GM19351 (cell line): ENCODE data around the gene MOK.
A peak's percentile ranks its signal among the peaks of the same experiment; 100 is the strongest.
"Not testable (repeated sequence)": the region's sequence is repeated elsewhere in the genome, so short reads cannot be mapped to it uniquely, and the experiment has no call there.

Experiments
- ATAC-seq: cut with Tn5 transposase; IDR thresholded peaks from one replicate; pipeline ENCODE4 v1.9.1; 2021; ENCODE audit warnings: mild to moderate bottlenecking, moderate library complexity; ENCODE audit not compliant: unreplicated experiment

MOK gene

GRCh38 chr14:102249041-102249440 lies 55.9 kb downstream of the MOK start:
- no peak for ATAC-seq

DNA sequence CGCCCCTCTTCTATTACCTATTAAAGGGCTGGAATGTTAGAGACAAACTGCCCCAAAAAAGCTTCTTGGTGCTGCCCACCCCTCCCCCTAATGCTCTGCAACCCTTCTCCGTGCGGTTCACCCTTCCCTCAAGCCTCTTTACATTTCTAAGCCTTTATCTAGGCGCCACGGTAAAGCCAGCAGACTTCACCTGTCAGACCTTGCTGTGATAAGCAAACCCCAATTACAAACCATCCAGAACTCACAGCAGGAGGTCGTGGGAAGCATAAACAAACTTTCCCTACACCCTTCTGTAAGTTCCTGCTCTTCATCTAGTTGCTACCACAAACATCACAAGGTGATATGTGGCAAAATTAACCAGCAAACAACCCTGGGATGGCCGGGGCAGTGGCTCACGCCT lies 56.8 kb downstream of the MOK start:
- no peak for ATAC-seq

DNA sequence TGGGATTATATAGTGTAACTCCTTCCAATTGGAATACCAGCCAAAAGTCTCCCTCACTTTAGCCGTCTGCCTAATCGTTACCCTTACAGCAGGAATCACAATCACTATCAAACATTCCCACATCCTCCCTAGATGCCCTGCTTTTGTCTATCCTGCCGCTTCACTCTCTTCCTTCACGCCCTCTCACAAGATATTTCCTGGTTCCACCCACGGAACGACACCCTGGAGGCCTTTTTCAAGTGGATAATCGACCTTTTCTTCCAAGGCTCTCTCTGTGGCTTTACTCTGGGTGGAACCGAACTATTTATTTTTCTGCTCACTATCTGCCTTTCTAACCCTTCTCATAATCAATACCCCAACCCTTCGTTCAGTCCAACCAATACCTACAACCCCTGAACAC lies 58.9 kb downstream of the MOK start:
- no peak for ATAC-seq

DNA sequence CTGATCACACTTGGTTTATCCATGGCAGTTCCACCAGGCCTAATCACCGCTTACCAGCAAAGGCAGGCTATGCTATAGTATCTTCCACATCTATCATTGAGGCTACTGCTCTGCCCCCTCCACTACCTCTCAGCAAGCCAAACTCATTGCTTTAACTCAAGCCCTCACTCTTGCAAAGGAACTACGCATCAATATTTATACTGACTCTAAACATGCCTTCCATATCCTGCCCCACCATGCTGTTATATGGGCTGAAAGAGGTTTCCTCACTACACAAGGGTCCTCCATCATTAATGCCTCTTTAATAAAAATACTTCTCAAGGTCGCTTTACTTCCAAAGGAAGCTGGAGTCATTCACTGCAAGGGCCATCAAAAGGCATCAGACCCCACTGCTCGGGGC lies 61.2 kb downstream of the MOK start:
- not testable (repeated sequence) for ATAC-seq

- no peak for ATAC-seq
Observed at GRCh38 chr14:102241147-102241546, 63.8 kb downstream of the MOK start.

GRCh38 chr14:102240481-102240880 lies 64.5 kb downstream of the MOK start:
- ATAC-seq = not testable (repeated sequence)

DNA sequence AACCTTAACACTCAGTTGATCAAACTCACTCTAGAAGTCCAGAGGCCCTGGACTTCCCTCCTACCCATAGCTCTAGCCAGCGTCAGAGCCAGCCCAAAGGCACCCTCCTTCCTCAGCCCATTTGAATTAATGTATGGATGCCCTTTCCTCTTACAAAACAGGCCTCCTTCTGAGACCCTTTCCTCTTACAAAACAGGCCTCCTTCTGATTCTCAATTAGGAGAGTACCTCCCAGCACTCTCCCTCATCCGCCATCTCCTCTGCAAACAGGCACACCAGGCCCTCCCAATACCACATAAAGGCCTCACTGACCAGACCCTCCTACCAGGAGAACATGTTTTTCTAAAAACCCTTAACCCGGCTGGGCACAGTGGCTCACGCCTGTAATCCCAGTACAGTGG lies 65.7 kb downstream of the MOK start:
- ATAC-seq = no peak

DNA sequence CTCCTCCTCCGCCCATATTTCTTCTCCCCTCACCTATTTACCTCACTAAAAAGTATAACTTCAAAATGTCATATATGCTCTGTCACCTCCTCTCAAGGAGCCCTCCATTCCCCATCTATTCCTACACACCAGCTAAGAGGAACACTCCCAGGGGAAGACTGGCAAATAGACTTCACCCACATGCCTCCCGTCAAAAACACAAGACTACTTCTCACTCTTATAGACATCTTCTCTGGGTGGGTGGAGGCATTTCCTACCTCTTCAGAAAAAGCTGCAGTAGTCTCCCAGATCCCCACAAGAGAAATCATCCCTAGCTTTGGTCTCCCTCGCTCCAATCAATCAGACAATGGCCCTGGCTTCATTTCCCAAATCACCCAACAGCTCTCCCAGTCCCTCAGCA lies 66.2 kb downstream of the MOK start:
- no peak for ATAC-seq

- ATAC-seq = no peak
Observed at GRCh38 chr14:102238131-102238530, 66.8 kb downstream of the MOK start.

- no peak for ATAC-seq
Observed at GRCh38 chr14:102236026-102236425, 68.9 kb downstream of the MOK start.

- ATAC-seq = peak; percentile 91
Observed at GRCh38 chr14:102235275-102235897, 69.6 kb downstream of the MOK start.

GRCh38 chr14:102234331-102235264 lies 70.4 kb downstream of the MOK start:
- no peak for ATAC-seq

DNA sequence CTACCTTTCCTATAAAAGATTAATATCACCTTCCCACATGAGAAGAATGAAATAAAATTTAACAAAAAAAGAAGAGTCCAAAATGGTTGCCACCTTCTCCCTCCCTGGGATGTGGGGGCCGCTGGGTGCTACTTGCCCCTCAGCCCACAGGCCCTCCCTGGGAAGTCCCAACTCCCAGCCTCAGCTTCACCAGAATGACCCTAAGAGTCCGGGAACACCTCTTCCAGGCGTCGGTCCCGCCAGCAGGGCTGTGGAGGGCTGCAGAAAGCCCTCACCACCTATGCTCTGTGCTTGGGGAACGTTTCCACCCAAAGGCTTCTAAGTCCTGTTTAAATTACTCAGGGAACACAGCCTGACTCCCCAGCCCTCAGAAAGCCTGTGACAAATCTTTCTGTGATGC lies 71.9 kb downstream of the MOK start:
- ATAC-seq = no peak

- ATAC-seq = no peak
Observed at GRCh38 chr14:102232348-102232625, 72.7 kb downstream of the MOK start.

DNA sequence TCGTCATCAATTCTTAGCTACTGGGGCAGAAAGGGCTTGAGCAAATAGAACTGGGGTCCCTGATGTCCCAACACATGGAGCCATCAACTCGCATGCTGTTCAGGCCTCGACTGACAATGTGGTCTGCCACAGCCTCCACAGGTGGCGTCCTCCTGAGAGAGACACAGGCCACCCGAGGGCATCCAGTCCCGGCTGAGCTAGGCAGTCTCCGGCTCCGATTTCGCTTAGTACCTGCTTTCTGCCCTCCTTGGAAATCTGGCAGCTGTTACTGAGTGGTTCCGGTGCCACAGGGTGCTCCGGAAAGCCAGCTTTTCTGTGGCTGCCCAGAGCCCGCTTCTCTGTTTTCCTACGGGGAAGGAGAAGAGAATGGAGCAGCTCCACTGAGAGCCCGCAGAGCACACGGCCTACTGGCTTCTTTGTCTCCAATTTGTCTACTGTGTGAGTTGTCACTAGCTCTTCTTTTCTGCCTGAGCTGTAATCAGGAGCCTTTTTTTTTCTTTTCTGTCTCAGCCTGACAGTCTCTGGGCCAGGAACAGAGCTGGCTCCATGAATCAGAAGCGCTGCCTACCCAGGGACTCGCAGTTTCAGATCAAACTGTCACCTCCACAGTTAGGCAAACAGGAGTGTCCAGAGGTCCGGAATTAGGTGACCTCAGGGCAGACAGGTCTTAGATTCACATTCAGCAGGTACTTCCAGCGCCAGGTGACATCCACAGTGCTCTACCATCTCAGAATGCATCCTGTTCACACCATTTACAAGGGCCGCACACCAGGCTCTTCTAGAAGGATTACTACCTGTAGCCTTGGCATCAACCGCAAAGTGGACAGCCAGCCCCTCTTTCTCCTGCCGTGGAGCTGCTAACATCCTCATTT lies 73.3 kb downstream of the MOK start:
- no peak for ATAC-seq

DNA sequence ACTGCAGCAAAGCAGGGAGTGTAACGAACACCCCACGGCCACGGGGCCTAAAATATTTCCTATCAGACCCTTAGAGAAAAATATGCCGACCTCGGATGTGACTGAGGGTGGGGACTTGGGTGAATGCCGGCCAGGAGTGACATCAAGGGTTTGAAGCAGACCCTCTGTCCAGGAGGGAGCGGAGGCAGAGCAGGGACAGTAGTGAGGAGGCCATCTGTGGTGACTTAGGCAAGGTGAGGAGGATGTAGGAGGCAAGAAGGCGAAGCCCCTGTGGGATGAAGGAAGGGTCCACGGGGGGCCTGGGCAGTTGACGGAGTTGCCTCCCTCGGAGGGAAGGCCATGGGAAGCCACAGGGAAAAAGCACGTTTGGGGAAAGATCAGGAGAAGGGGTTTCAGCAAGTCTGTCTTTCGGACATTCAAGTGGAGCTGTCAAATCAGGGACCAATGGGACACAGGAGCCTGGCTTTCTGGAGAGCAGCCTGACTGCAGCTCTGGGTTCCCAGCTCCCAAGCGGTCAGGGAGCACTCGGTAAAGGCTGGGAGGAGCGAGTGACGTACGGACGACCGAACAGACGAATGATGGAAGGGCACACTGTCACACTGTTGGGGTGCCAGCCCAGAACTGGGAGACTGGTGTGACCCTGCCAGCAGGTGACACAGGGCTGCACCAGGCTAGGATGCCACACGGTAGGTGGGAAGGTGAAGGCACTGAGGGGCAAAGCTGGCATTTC lies 74.3 kb downstream of the MOK start:
- ATAC-seq = no peak

- ATAC-seq = no peak
Observed at GRCh38 chr14:102229739-102230092, 75.2 kb downstream of the MOK start.

DNA sequence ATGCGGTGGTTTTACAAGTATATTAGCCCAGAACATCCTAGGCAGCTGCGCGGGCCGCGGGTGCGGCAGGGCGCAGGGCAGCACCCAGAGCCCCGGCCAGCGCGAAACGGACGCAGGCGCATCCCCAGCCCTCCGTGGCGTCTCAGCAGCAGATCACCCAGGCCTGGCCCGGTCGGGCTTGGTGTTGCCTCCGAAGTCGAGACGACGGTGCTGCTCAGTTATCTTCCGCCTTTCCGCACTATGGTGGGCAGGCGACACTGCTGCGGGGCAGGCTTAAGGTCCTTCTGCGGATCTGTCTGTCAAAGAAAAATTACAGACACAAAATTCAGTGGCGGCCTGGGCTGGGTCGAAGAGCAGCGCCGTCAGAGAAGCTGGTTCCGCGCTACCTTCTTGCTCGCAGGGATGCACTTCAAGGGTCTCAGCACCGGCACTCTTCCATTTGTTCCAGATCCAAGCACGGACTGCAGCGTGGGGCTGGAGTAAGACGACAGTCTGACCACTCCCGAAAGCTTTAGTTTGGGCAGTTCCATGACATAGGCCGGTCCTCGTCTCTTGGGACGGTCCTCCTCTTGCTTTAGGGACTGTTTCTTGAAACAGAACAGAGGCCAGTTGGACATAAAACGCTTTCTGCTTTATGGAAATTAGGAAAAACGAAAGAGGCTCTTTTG lies 75.8 kb downstream of the MOK start:
- no peak for ATAC-seq

DNA sequence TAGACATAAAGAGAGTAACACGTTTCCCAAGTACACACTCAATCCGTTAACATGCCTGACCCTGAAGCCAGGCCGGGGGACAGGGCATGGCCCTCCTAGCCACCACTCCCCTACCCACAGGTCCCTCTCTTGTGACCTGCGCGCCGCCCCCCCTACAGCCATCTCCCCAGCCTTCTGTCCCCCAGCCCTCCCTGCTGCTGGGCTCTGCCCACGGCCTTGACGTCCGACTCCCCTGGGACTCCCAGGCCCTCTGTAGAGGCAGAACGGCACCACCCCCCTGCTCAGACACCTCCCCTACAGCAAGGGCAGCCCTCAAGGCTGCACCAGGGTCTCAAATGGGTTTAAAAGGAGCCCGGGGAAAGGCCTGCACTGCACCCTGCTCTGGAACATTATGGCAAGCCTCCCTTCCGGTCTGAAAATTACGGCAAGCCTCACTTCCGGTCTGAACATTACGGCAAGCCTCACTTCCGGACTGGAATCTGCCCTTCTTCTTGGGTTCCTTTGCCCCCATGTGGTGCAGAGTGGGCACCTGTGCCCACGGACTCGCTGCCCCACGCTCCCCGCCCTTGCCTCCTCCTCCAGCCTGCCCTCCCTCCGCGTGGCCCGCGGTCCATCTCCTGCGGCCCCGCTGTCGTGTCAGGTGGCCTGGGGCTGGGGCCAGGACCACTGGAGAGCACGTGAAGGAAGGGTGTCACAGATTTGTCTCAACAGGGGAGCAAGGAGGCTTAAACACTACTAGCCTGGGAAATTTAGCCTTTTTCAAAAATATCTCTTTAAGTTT lies 77.6 kb downstream of the MOK start:
- no peak for ATAC-seq
